Measurements from ENCODE around the gene EIF4EBP2. TPM values are rescaled to one million over a fixed set of nuclear protein-coding genes. Genes with fewer than 3 reads are reported as not detected.

Gene EIF4EBP2
- total RNA-seq, 1 donor from 2014 or later, result 100 TPM

DNA sequence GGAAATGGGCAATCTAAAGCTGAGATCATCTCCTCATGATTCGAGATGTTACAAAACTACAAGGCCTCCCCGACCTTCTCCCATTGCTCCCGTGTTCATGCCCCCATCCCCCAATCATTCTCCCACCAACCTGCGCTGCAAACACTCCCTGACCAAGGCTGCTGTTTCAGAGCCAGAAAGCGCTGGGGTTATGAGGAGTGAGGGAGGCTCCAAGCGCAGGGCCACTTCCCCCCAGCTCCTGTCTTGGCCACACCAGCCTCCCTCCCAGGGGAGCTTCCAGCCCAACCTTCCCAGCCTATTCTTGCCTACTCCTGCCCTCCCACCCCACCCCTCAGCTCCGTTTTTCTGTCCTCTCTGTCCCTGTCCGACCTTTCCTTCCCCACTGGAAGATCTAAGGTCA lies 52.2 kb downstream of the EIF4EBP2 start:
- Mint-ChIP-seq H3K9me3 (no peaks in the 10 kb centered on the region), H3K4me3 (no peak overlapping the region)

DNA sequence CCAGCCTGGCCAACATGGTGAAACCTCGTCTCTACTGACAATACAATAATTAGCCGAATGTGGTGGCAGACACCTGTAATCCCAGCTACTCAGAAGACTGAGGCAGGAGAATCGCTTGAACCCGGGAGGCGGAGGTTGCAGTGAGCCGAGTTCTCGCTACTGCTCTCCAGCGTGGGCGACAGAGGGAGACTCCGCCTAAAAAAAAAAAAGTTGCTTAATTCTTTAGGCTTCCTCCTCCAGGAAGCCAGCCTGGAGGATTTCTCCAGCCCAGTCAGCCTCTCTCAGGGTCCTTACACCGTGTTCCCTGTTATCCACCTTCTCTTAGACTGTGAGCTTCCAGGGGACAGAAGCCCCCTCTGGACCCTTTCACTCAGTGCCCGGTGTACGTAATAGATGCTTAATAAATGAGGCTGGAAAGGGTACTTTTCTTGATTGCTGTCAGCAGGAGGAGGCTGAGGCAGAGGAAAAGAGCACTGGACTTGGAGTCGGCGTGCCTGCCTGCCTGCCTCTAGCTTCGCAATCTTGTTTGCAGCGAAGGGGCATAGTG lies 53.9 kb downstream of the EIF4EBP2 start:
- TF ChIP-seq, protein P1, sequence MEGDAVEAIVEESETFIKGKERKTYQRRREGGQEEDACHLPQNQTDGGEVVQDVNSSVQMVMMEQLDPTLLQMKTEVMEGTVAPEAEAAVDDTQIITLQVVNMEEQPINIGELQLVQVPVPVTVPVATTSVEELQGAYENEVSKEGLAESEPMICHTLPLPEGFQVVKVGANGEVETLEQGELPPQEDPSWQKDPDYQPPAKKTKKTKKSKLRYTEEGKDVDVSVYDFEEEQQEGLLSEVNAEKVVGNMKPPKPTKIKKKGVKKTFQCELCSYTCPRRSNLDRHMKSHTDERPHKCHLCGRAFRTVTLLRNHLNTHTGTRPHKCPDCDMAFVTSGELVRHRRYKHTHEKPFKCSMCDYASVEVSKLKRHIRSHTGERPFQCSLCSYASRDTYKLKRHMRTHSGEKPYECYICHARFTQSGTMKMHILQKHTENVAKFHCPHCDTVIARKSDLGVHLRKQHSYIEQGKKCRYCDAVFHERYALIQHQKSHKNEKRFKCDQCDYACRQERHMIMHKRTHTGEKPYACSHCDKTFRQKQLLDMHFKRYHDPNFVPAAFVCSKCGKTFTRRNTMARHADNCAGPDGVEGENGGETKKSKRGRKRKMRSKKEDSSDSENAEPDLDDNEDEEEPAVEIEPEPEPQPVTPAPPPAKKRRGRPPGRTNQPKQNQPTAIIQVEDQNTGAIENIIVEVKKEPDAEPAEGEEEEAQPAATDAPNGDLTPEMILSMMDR (conservative IDR thresholded peaks at IDR 0.05), result no peak
- peak overlapping the region; percentile 31 for H3K4me3 Mint-ChIP-seq
- peaks cover 57% of the 10 kb centered on the region for H3K27me3 Mint-ChIP-seq
- peaks cover 10% of the 10 kb centered on the region for H3K4me1 Mint-ChIP-seq (ENCODE audit: unreplicated experiment)
- H3K9me3 Mint-ChIP-seq, result no peaks in the 10 kb centered on the region
- no peak overlapping the region for H3K27ac Mint-ChIP-seq
- no peaks in the 10 kb centered on the region for H3K36me3 Mint-ChIP-seq
- no peak for DNase-seq (ENCODE audit: extremely low spot score, unreplicated experiment)

More for the DNA sequence above, 52.2 kb downstream of the EIF4EBP2 start:
- peaks cover 54% of the 10 kb centered on the region for H3K27me3 Mint-ChIP-seq
- H3K27ac Mint-ChIP-seq, result no peak overlapping the region
- H3K36me3 Mint-ChIP-seq, result no peaks in the 10 kb centered on the region
- H3K4me1 Mint-ChIP-seq (ENCODE audit: unreplicated experiment), result peaks cover 7% of the 10 kb centered on the region
- TF ChIP-seq, protein P1 (conservative IDR thresholded peaks at IDR 0.05), result no peak
- no peak for DNase-seq (ENCODE audit: extremely low spot score, unreplicated experiment)

DNA sequence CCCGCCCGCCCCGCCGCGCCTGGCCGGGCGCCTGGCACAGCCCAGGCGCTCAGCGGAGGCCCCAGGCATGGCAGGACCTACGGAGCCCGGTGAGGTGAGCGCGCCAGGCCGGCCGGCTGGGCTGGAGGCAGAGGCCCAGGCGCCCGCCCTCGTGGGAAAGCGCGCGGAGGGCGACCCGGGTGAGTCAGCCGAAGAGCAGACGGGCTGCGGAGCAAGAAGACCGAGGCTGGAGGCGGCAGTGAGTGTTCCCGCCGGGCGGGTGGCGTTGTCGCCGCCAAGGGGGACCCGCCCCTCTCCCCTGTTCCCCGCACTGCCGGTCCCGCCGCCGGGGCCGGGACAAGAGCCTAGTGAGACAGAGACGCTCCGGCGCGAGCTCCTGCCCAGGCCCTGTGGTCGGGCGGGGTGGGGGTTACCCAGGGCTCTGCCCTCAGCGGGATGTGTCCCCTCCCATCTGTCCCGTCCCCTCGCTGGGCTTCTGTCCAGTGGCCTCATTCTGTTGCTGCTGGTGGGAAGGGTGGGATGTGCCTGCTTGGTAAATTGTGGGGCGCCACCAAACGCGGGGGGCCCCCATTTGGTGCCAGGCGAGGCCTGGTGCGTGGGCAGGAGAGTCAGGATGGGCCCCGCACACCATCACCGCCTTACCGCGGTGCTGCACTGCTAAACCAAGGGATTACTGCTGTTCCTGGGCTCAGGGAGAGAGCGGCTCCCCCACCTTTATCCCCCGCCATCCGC lies 54.5 kb downstream of the EIF4EBP2 start:
- peak overlapping the region; percentile 62 for H3K4me3 Mint-ChIP-seq
- DNase-seq (ENCODE audit: extremely low spot score, unreplicated experiment), result no peak
- H3K27me3 Mint-ChIP-seq, result peaks cover 59% of the 10 kb centered on the region
- TF ChIP-seq, protein P1 (conservative IDR thresholded peaks at IDR 0.05), result no peak
- no peaks in the 10 kb centered on the region for H3K9me3 Mint-ChIP-seq
- peaks cover 10% of the 10 kb centered on the region for H3K4me1 Mint-ChIP-seq (ENCODE audit: unreplicated experiment)
- no peaks in the 10 kb centered on the region for H3K36me3 Mint-ChIP-seq
- H3K27ac Mint-ChIP-seq, result no peak overlapping the region

DNA sequence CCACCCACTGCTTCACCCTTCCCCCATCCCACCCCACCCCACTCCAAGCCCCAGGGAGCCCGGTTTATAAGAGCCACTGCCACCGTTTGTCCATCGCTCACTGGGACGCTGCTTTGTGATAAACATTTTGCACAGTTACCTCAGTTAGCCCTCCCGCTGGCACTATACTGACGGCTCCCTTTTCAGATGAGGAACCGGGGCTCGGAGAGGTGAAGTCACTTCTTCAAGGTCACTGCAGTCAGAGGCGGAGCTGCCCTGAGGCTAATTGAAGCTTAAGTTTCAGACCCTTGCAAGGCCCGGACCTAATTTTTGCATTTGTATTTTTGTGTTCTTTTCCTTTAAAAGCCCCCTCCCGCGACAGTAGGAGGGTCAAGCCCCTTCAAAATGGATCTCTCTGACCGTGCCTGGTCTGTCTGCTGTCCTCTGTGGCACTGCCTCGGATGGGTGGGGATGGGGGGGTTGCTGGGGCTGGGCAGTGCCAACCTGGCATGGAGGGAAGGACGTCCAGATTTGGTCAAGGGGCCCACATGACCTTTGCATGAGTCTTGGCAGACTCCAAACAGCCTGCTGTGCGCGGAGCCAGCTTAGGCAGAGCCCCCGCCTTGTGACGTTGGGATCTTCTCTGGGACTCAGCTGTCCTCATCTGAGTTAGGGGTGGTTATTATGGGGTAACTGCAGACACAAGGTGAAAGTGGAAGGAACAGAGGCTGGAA lies 55.3 kb downstream of the EIF4EBP2 start:
- Mint-ChIP-seq H3K4me1 (ENCODE audit: unreplicated experiment) (peaks cover 10% of the 10 kb centered on the region), H3K27ac (peak overlapping the region; percentile 43), H3K4me3 (peak overlapping the region; percentile 57), H3K36me3 (no peaks in the 10 kb centered on the region), H3K9me3 (no peaks in the 10 kb centered on the region), H3K27me3 (peaks cover 63% of the 10 kb centered on the region)
- no peak for DNase-seq (ENCODE audit: extremely low spot score, unreplicated experiment)
- TF ChIP-seq, protein P1 (conservative IDR thresholded peaks at IDR 0.05), result no peak

DNA sequence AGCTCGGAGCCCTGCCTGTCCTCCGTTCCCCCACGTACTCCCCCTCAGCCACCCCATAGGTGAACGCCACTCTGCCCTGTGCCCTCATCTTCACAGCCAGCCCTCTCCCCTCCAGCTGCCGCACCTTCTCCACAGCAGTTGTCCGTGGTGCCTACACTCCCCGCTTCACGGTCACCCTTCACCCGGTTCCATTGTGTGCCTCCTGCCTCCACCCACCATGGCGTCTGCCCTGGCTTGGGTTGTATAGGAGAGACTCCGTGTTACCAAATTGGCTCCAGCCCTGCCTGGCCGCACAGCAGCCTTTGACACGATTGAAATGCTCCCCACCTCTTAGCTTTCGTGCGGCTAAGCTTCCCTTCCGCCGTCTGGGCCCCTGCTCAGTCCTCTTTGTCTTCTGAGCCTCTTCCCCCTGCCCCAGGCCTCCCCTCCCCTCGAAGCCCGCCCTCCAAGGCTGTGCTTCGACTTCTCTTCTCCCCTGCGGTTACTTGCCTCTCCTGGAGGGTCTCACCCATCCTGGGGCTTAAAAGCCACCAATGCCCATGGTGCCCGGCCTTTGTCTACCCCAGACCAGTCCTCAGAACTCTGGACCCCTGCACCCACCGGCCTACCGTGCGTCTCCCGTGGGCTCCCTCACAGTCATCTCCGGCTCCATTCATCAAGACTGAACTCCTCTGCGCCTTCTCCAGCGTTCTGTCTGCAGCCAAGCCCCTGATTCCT lies 56.0 kb downstream of the EIF4EBP2 start:
- DNase-seq (ENCODE audit: extremely low spot score, unreplicated experiment), result no peak
- Mint-ChIP-seq H3K27me3 (peaks cover 63% of the 10 kb centered on the region), H3K4me3 (peak overlapping the region; percentile 68), H3K9me3 (no peaks in the 10 kb centered on the region), H3K36me3 (no peaks in the 10 kb centered on the region), H3K27ac (peak overlapping the region; percentile 43), H3K4me1 (ENCODE audit: unreplicated experiment) (peaks cover 10% of the 10 kb centered on the region)
- TF ChIP-seq, protein P1 (conservative IDR thresholded peaks at IDR 0.05), result no peak

All from type B pancreatic cell (in vitro differentiated cells).